Upper lobe of right lung (tissue), 1 donor: ENCODE data around the gene COBL. TPM values are rescaled to one million over a fixed set of nuclear protein-coding genes. Genes with fewer than 3 reads are reported as not detected.

ENCODE experiments used
- ATAC-seq: fragments of 200-7000 bp; cut with Tn5 transposase; one replicate; pipeline ENCODE4 v1.9.1; 2020; ENCODE audit warnings: mild to moderate bottlenecking, moderate library complexity
- DNase-seq: peaks from one replicate; pipeline ENCODE4 v3.0.0-alpha.2; 2020
- H3K27ac ChIP-seq: fragments of 200-600 bp; one replicate; pipeline ENCODE4 v1.8.0; 2022
- H3K27me3 ChIP-seq: fragments of 200-600 bp; one replicate; pipeline ENCODE4 v1.8.0; 2022; ENCODE audit warnings: mild to moderate bottlenecking
- H3K36me3 ChIP-seq: fragments of 200-600 bp; one replicate; pipeline ENCODE4 v1.8.0; 2022
- H3K4me1 ChIP-seq: fragments of 200-600 bp; one replicate; pipeline ENCODE4 v1.8.0; 2022
- H3K4me3 ChIP-seq: fragments of 200-600 bp; one replicate; pipeline ENCODE4 v1.8.0; 2022; ENCODE audit warnings: mild to moderate bottlenecking
- H3K9me3 ChIP-seq: fragments of 200-600 bp; one replicate; pipeline ENCODE4 v1.8.0; 2022
- intact Hi-C: fragments of 100-400 bp; cut with DNase I; formaldehyde crosslinking; loops from one replicate; pipeline ENCODE4 v1.11.0; 2022
- total RNA-seq: library from RNA; stranded (reverse); fragmentation: NEBNext Ultra II Directional; extraction: Animal tissue kit (Norgen Biotek cat#: 25700); gene quantifications from one replicate; pipeline ENCODE4 v1.2.1, GENCODE V29; 2021
- TF ChIP-seq, protein P1 (sequence below): fragments of 200-600 bp; IDR thresholded peaks from one replicate; pipeline ENCODE4 v1.8.0; 2022; ENCODE audit warnings: antibody characterized with exemption
- donor health status: DM: no; HTN: yes; CAD: no; lungs with severe emphysema.

The COBL gene
- total RNA-seq, 1 donor from 2014 or later = 29.2 TPM

DNA sequence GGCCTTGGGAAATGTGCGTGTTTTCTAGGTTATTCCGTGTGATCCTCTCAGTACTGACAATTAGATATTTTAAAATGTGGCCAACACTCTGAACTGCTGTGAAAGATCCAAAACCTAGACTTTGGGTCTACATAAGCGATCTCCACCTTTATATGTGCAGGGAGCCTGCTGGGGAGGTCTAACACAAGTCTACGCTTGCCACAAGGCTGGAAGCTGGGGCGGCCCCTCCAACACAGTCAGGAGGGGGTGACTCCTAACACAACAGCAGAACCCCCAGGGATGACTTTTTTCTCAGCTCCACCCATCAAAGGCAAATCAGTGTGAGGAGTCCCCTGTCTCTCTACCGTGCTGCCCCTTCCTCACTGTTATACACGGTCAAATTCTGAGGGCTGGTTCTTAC lies 202.6 kb downstream of the COBL start:
- Histone ChIP-seq H3K27me3 (no peaks in the 10 kb centered on the region), H3K36me3 (no peaks in the 10 kb centered on the region), H3K9me3 (no peaks in the 10 kb centered on the region), H3K4me3 (no peak overlapping the region), H3K27ac (no peak overlapping the region), H3K4me1 (no peaks in the 10 kb centered on the region)
- ATAC-seq = no peak
- TF ChIP-seq, protein P1, sequence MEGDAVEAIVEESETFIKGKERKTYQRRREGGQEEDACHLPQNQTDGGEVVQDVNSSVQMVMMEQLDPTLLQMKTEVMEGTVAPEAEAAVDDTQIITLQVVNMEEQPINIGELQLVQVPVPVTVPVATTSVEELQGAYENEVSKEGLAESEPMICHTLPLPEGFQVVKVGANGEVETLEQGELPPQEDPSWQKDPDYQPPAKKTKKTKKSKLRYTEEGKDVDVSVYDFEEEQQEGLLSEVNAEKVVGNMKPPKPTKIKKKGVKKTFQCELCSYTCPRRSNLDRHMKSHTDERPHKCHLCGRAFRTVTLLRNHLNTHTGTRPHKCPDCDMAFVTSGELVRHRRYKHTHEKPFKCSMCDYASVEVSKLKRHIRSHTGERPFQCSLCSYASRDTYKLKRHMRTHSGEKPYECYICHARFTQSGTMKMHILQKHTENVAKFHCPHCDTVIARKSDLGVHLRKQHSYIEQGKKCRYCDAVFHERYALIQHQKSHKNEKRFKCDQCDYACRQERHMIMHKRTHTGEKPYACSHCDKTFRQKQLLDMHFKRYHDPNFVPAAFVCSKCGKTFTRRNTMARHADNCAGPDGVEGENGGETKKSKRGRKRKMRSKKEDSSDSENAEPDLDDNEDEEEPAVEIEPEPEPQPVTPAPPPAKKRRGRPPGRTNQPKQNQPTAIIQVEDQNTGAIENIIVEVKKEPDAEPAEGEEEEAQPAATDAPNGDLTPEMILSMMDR = no peak
- intact Hi-C loops = no loop called here
- DNase-seq = no peak

DNA sequence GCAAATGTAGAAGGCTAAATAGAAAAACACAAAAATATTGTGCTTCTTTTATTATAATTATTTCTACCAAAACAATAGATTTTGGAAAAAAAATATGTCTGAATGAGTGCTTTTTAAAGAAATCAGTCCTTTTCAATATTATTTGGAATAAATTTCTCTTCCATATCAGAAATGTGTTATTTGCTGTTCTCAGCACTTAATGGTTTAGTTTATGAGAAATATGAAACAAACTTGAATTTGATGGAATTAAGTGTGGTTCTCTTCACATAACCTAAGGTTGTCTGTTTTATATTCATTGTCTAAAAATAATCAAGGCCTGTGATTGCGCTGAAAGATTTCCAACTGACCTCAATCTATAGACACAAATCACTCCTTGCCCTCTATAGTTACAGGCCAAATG lies 203.0 kb downstream of the COBL start:
- TF ChIP-seq, protein P1 = no peak
- Histone ChIP-seq H3K36me3 (no peaks in the 10 kb centered on the region), H3K27me3 (no peaks in the 10 kb centered on the region), H3K9me3 (no peaks in the 10 kb centered on the region), H3K4me3 (no peak overlapping the region), H3K4me1 (no peaks in the 10 kb centered on the region), H3K27ac (no peak overlapping the region)
- intact Hi-C loops = no loop called here
- ATAC-seq (no peak), DNase-seq (no peak)

DNA sequence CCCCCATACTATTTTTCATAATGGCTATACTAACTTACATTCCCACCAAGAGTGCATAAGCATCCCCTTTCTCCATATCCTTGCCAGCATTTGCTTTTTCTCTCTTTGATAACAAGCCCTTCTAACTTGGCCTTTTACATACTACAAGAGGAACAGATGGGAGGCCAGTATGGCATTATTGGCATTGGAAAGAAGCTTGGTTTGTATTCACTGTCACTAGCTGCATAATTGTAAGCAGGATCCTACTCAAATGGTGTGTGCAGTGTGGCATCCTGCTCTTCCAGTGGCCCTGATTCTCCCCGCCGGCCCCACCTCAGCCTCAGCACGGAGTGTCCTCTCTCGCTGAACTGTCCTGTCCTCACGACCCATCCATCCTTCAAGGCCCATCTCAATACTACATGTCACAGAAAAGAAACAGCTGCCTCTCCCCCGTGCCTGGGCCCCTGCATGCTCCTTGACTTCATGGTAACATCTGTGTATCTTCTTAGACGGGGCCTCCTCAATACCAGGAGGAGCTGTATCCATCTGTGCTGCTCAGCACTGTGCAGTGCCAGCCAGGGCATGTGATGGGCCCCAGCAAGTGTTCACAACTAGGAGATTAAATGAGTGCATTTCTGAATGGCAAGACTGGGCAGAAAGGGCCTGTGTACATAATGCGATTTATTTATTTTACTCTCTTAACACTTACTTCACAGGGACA lies 205.2 kb downstream of the COBL start:
- no peaks in the 10 kb centered on the region for H3K27me3 ChIP-seq
- intact Hi-C loops = no loop called here
- no peak for ATAC-seq
- TF ChIP-seq, protein P1 = no peak
- no peaks in the 10 kb centered on the region for H3K36me3 ChIP-seq
- H3K27ac ChIP-seq = no peak overlapping the region
- H3K9me3 ChIP-seq = no peaks in the 10 kb centered on the region
- H3K4me1 ChIP-seq = no peaks in the 10 kb centered on the region
- DNase-seq = no peak
- no peak overlapping the region for H3K4me3 ChIP-seq

DNA sequence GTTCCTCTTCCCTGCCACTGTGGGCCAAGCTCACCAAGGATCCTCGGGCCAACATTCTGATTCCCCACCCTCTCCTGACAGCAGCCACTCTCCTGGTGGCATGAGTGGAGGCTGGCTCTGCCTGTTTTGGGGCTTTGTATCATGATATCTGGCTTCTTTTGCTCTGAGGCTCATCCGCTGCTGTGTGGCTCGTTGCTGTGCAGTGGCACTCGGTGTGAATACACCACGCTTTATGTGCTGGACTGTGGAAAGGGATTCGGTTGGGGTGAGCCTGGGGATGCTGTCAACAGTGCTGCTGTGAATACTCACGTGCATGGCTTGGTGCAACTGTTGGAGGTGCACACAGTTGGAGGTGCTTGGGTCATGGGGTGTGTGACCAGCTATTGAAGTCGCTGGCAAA lies 208.5 kb downstream of the COBL start:
- Histone ChIP-seq H3K4me1 (no peaks in the 10 kb centered on the region), H3K9me3 (no peaks in the 10 kb centered on the region), H3K4me3 (no peak overlapping the region), H3K36me3 (no peaks in the 10 kb centered on the region), H3K27ac (no peak overlapping the region), H3K27me3 (no peaks in the 10 kb centered on the region)
- intact Hi-C loops = no loop called here
- ATAC-seq (no peak), DNase-seq (no peak)
- TF ChIP-seq, protein P1 = no peak

DNA sequence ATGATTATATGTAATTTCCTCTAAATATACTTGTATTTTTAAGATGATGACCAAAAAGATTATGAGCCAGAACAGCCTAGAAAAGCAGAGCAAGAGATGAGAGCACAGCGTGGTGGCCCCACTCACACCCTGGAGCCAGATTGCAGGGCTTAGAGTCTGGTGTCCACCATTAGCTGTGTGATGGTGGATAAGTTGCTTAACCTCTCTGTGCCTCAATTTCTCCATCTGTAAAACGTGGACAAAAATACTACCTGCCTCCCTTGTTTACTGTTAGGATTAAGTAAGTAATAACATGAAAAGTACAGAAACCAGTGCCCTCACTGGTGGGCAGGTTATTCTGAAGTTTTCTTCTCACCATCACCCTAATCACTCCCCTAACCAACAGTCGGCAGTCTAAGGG lies 212.3 kb downstream of the COBL start:
- H3K4me3 ChIP-seq = no peak overlapping the region
- no peaks in the 10 kb centered on the region for H3K9me3 ChIP-seq
- TF ChIP-seq, protein P1 = no peak
- no peak overlapping the region for H3K27ac ChIP-seq
- intact Hi-C loops = no loop called here
- DNase-seq (no peak), ATAC-seq (no peak)
- H3K36me3 ChIP-seq = no peaks in the 10 kb centered on the region
- no peaks in the 10 kb centered on the region for H3K27me3 ChIP-seq
- no peaks in the 10 kb centered on the region for H3K4me1 ChIP-seq

DNA sequence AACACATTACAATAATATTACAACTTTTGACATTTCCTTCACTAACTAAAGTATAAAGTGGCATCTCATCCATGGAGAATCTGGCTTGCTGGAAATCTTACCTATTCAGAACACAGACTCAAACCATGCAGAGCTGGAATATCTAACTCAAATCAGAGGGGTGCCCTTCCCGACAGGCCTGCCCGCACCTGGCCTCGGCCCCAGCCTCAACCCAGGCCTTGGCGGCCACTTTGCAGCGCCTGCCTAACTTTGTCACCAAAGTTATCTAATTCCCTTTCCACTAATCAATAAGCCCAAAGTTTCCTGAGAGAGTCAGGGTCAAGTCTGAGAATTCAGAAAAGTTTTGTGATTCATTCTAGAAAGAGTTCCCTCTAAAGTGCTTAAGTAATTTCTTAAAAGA lies 212.9 kb downstream of the COBL start:
- no peaks in the 10 kb centered on the region for H3K4me1 ChIP-seq
- no peak overlapping the region for H3K4me3 ChIP-seq
- ATAC-seq (no peak), DNase-seq (no peak)
- intact Hi-C loops = no loop called here
- H3K36me3 ChIP-seq = no peaks in the 10 kb centered on the region
- no peaks in the 10 kb centered on the region for H3K27me3 ChIP-seq
- H3K27ac ChIP-seq = no peak overlapping the region
- H3K9me3 ChIP-seq = no peaks in the 10 kb centered on the region
- TF ChIP-seq, protein P1 = no peak
